ENCODE data around the gene VMAC.

Gene VMAC

GRCh38 chr19:5891572-5891937 lies 13.1 kb upstream of the VMAC start:
- H3K9me3 ChIP-seq (ENCODE audit: insufficient read depth, low read depth, low read length): no peaks in the 10 kb centered on the region
- no peaks in the 10 kb centered on the region; the same call in 1 of the 2 replicates for H3K4me1 ChIP-seq (ENCODE audit: insufficient read depth, low read length)
- H3K4me3 ChIP-seq (ENCODE audit: low read length): no peak overlapping the region

GRCh38 chr19:5891938-5892771 lies 12.5 kb upstream of the VMAC start:
- Histone ChIP-seq H3K36me3 (ENCODE audit: insufficient read depth, low read depth, low read length) (peaks cover 16% of the 10 kb centered on the region; the same call in 1 of the 2 replicates), H3K9ac (ENCODE audit: low read depth, low read length) (no peak overlapping the region), H3K4me1 (ENCODE audit: insufficient read depth, low read length) (no peaks in the 10 kb centered on the region; the same call in 1 of the 2 replicates), H3K9me3 (ENCODE audit: insufficient read depth, low read depth, low read length) (no peaks in the 10 kb centered on the region), H3K27ac (ENCODE audit: low read length) (no peak overlapping the region), H3K4me3 (ENCODE audit: low read length) (no peak overlapping the region), H3K27me3 (ENCODE audit: insufficient read depth, low read length) (peaks cover 6% of the 10 kb centered on the region; the same call in 1 of the 2 replicates)

More at GRCh38 chr19:5891572-5891937, 13.1 kb upstream of the VMAC start:
- H3K27ac ChIP-seq (ENCODE audit: low read length): no peak overlapping the region
- peaks cover 6% of the 10 kb centered on the region; the same call in 1 of the 2 replicates for H3K27me3 ChIP-seq (ENCODE audit: insufficient read depth, low read length)
- no peak overlapping the region for H3K9ac ChIP-seq (ENCODE audit: low read depth, low read length)
- H3K36me3 ChIP-seq (ENCODE audit: insufficient read depth, low read depth, low read length): peaks cover 16% of the 10 kb centered on the region; the same call in 1 of the 2 replicates

DNA sequence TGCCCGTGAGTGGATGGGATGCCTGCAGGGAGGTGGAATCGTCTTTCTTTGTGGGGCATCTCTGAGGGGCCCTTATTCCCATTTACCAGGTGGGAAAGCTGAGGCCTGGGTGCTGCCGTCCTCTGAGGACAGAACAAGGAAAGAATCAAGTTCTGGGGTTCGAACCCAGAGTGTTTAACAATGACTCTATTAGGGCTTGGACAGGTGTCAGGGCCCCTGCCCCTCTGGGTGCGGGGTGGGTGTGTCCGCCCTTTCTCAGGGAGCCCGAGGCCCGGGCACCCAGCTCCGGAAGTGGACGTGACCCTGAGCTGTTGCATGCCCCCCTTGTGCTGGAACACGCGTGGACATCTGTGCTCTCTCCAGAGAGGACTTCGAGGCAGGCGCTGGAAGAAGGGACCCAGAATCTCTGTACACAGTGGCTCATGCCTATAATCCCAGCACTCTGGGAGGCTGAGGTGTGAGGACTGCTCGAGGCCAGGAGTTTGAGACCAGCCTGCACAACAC lies 11.8 kb upstream of the VMAC start:
- H3K36me3 ChIP-seq (ENCODE audit: insufficient read depth, low read depth, low read length): peaks cover 16% of the 10 kb centered on the region; the same call in 1 of the 2 replicates
- peaks cover 6% of the 10 kb centered on the region; the same call in 1 of the 2 replicates for H3K27me3 ChIP-seq (ENCODE audit: insufficient read depth, low read length)
- H3K4me3 ChIP-seq (ENCODE audit: low read length): no peak overlapping the region
- no peaks in the 10 kb centered on the region for H3K9me3 ChIP-seq (ENCODE audit: insufficient read depth, low read depth, low read length)
- H3K9ac ChIP-seq (ENCODE audit: low read depth, low read length): no peak overlapping the region
- H3K4me1 ChIP-seq (ENCODE audit: insufficient read depth, low read length): no peaks in the 10 kb centered on the region; the same call in 1 of the 2 replicates
- no peak overlapping the region for H3K27ac ChIP-seq (ENCODE audit: low read length)

DNA sequence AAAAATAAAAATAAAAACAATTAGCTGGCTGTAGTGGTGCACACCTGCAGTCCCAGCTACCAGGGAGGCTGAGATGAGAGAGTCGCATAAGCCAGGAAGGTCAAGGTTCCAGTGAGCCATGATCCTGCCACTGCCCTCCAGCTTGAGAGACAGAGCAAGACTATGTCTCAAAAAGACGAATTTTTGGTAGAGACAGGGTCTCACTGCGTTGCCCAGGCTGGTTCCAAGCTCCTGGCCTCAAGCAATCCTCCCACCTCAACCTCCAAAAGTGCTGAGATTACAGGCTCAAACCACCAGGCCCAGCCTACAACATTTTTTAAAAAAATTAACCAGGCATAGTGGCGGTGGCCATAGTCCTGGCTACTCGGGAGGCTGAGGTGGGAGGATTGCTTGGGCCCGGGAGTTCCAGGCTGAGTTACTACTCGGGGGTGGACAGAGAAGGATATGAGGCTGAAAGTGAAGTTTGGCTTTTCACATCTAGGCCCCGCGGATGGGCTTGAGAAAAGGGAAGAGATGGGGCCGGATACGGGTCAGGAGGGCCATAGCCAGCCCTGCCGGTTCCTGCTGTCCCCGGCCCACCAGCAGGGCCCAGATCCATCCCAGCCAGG lies 11.3 kb upstream of the VMAC start:
- Histone ChIP-seq H3K9ac (ENCODE audit: low read depth, low read length) (no peak overlapping the region), H3K27ac (ENCODE audit: low read length) (no peak overlapping the region), H3K4me3 (ENCODE audit: low read length) (no peak overlapping the region)

DNA sequence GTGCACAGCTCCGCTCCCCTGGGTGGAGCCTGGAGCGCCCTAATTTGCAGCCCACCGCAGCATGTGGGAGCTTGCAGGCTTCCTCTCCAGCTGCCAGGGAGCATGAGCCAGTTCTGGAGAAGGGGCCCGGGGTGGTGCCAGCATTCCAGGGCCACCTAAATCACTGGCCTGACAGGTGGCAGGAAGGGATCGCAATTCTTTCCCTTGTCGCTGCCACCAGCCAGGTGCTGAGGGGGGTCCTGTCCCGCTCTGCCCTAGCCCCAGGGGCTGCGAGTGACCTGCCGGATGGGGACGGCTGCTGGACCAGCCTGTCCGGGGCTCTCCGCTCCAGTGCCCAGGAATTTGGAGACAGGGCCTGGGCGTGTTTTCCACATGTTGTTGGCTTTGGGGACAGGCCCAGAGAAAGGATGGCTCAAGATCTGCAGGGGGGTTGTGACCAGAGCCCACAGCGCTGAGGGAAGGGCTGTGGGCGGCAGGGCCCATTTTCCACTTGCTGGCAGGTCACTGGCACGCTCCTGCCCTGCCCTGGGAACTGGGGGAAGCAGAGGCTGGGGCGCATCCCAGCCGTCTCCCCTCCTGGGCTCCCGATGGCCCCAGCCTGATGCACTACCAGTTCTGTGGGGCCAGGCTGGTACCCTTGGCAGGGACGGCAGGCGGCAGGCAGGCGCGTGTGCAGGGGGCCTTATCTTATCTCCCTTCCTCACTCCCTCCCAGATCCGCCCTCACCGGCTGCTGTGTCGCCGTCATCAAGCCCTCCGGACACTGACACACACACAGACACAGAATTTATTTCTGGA lies 10.6 kb upstream of the VMAC start:
- Histone ChIP-seq H3K4me1 (ENCODE audit: insufficient read depth, low read length) (no peaks in the 10 kb centered on the region; the same call in 1 of the 2 replicates), H3K36me3 (ENCODE audit: insufficient read depth, low read depth, low read length) (peaks cover 16% of the 10 kb centered on the region; the same call in 1 of the 2 replicates), H3K9ac (ENCODE audit: low read depth, low read length) (no peak overlapping the region), H3K27ac (ENCODE audit: low read length) (no peak overlapping the region), H3K4me3 (ENCODE audit: low read length) (no peak overlapping the region), H3K27me3 (ENCODE audit: insufficient read depth, low read length) (peaks cover 6% of the 10 kb centered on the region; the same call in 1 of the 2 replicates), H3K9me3 (ENCODE audit: insufficient read depth, low read depth, low read length) (no peaks in the 10 kb centered on the region)

More for the DNA sequence above, 11.3 kb upstream of the VMAC start:
- H3K9me3 ChIP-seq (ENCODE audit: insufficient read depth, low read depth, low read length): no peaks in the 10 kb centered on the region
- H3K4me1 ChIP-seq (ENCODE audit: insufficient read depth, low read length): no peaks in the 10 kb centered on the region; the same call in 1 of the 2 replicates
- H3K36me3 ChIP-seq (ENCODE audit: insufficient read depth, low read depth, low read length): peaks cover 16% of the 10 kb centered on the region; the same call in 1 of the 2 replicates
- H3K27me3 ChIP-seq (ENCODE audit: insufficient read depth, low read length): peaks cover 6% of the 10 kb centered on the region; the same call in 1 of the 2 replicates

- no peak overlapping the region for H3K4me3 ChIP-seq (ENCODE audit: low read length)
- no peak overlapping the region for H3K9ac ChIP-seq (ENCODE audit: low read depth, low read length)
- no peak overlapping the region for H3K27ac ChIP-seq (ENCODE audit: low read length)
- H3K27me3 ChIP-seq (ENCODE audit: insufficient read depth, low read length): peaks cover under 1% of the 10 kb centered on the region; the same call in 1 of the 2 replicates
- H3K4me1 ChIP-seq (ENCODE audit: insufficient read depth, low read length): no peaks in the 10 kb centered on the region; the same call in 1 of the 2 replicates
- no peaks in the 10 kb centered on the region for H3K9me3 ChIP-seq (ENCODE audit: insufficient read depth, low read depth, low read length)
- peaks cover 16% of the 10 kb centered on the region; the same call in 1 of the 2 replicates for H3K36me3 ChIP-seq (ENCODE audit: insufficient read depth, low read depth, low read length)
Observed at GRCh38 chr19:5894704-5895349, 9.8 kb upstream of the VMAC start.

GRCh38 chr19:5895409-5895808 lies 9.3 kb upstream of the VMAC start:
- Histone ChIP-seq H3K4me3 (ENCODE audit: low read length) (no peak overlapping the region), H3K9me3 (ENCODE audit: insufficient read depth, low read depth, low read length) (no peaks in the 10 kb centered on the region), H3K27ac (ENCODE audit: low read length) (no peak overlapping the region), H3K27me3 (ENCODE audit: insufficient read depth, low read length) (no peaks in the 10 kb centered on the region), H3K9ac (ENCODE audit: low read depth, low read length) (no peak overlapping the region), H3K36me3 (ENCODE audit: insufficient read depth, low read depth, low read length) (peaks cover 20% of the 10 kb centered on the region; the same call in 1 of the 2 replicates), H3K4me1 (ENCODE audit: insufficient read depth, low read length) (no peaks in the 10 kb centered on the region; the same call in 1 of the 2 replicates)

DNA sequence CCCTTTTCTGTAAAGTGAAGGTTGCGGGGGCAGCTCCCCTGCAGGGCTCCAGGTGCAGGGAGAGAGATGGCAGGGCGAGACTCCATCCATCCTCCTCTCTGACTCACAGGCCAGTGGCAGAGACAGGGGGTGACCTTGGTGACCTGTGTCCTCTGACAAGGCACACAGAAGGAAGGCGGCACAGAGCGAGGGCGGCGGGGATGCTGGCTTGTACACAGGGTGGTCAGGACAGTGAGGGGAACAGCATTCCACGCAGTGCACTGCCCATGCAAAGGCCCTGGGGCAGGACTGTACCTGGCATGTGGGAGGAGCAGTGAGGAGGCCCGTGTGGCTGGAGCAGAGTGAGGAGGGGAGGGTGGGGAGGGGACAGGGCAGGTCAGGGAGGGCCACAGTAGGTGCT lies 8.8 kb upstream of the VMAC start:
- Histone ChIP-seq H3K9ac (ENCODE audit: low read depth, low read length) (no peak overlapping the region), H3K4me3 (ENCODE audit: low read length) (no peak overlapping the region), H3K4me1 (ENCODE audit: insufficient read depth, low read length) (no peaks in the 10 kb centered on the region; the same call in 1 of the 2 replicates), H3K27ac (ENCODE audit: low read length) (no peak overlapping the region), H3K27me3 (ENCODE audit: insufficient read depth, low read length) (no peaks in the 10 kb centered on the region), H3K36me3 (ENCODE audit: insufficient read depth, low read depth, low read length) (peaks cover 22% of the 10 kb centered on the region; the same call in 1 of the 2 replicates), H3K9me3 (ENCODE audit: insufficient read depth, low read depth, low read length) (no peaks in the 10 kb centered on the region)

- no peak overlapping the region for H3K9ac ChIP-seq (ENCODE audit: low read depth, low read length)
- H3K27me3 ChIP-seq (ENCODE audit: insufficient read depth, low read length): no peaks in the 10 kb centered on the region
- no peaks in the 10 kb centered on the region for H3K9me3 ChIP-seq (ENCODE audit: insufficient read depth, low read depth, low read length)
- no peaks in the 10 kb centered on the region; the same call in 1 of the 2 replicates for H3K4me1 ChIP-seq (ENCODE audit: insufficient read depth, low read length)
- no peak overlapping the region for H3K27ac ChIP-seq (ENCODE audit: low read length)
- no peak overlapping the region for H3K4me3 ChIP-seq (ENCODE audit: low read length)
- H3K36me3 ChIP-seq (ENCODE audit: insufficient read depth, low read depth, low read length): peaks cover 28% of the 10 kb centered on the region; the same call in 1 of the 2 replicates
Observed at GRCh38 chr19:5896365-5897076, 8.2 kb upstream of the VMAC start.

DNA sequence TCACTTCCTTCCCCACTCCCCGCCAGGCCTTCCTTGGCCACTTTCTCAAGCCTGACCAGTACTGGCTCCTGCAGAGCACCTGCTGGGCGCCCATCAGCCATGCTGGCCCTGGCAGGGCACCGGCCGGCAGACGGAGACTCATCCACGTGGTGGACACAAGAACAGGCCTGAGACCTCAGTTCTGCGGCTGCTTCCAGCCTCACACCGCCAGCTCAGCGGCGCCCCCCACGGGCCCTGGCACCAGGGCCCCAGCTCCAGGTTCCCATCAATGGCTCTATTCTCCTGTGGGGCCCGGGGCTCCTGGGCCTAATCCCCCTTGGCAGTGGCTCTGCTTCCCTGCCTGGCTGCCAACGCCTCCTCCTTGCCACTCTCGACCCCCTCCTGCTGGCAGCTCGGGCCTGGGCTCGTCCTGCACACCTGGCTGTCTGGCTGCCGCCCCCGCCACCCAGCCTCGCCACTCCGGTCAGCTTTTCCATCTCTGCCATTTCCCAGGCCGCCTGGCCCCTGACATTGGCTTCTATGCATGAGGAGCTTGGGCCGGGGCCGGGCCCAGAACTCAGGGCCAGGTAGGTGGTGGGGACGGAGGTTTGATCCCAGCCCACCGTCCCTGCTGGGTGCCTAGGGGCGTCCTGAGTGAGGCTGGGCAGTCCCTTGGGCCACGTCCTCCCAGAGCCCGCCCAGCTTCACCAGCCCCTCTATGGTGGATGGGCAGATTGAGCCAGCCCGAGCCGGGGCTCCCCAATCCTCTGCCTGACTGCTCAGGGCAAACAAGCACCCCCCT lies 7.3 kb upstream of the VMAC start:
- peaks cover 28% of the 10 kb centered on the region; the same call in 1 of the 2 replicates for H3K36me3 ChIP-seq (ENCODE audit: insufficient read depth, low read depth, low read length)
- H3K9me3 ChIP-seq (ENCODE audit: insufficient read depth, low read depth, low read length): no peaks in the 10 kb centered on the region

More for the DNA sequence above, 7.3 kb upstream of the VMAC start:
- Histone ChIP-seq H3K4me1 (ENCODE audit: insufficient read depth, low read length) (no peaks in the 10 kb centered on the region; the same call in 1 of the 2 replicates), H3K4me3 (ENCODE audit: low read length) (no peak overlapping the region), H3K9ac (ENCODE audit: low read depth, low read length) (no peak overlapping the region), H3K27me3 (ENCODE audit: insufficient read depth, low read length) (no peaks in the 10 kb centered on the region), H3K27ac (ENCODE audit: low read length) (no peak overlapping the region)
